ENCODE measurements around the gene GAPDHS. TPM values are rescaled to one million over a fixed set of nuclear protein-coding genes. Genes with fewer than 3 reads are reported as not detected.

GAPDHS gene
- total and polyA plus RNA-seq, 2 of the 4 experiments (the other 2 are of a cell fraction): not detected

DNA sequence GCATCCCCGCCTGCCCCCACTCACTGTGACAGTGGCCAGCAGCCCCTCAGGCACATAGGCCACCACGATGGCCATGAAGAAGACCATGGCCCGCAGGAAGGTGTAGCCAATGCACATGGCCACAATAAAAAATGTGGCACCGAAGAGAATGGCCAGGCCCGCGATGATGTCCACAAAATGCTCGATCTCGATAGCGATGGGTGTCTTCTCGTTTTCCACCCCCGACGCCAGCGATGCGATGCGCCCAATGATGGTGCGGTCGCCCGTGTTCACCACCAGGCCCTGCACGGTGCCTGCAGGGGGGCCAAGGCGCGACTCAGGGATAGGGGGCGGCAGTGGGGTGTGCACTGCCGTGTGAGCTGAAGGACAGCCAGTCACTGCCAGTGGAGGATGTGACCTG is 26.5 kb downstream of the GAPDHS start:
- CTCF ChIA-PET: interaction anchor here (0.6 kb wide), 1 partner anchor 20 kb away, joined by 3 read pairs; no protein-coding TSS in a partner anchor
- Histone ChIP-seq H2BK5ac (ENCODE audit: low read depth, low read length, poor library complexity, severe bottlenecking) (no peak overlapping the region), H4K5ac (ENCODE audit: low read depth, low read length) (no peak overlapping the region), H2AK9ac (replicated peaks; ENCODE audit: low read depth, low read length, poor library complexity) (no peak overlapping the region), H3K27ac (ENCODE audit: insufficient read depth, low read length) (no peak overlapping the region), H3K18ac (ENCODE audit: low read depth, low read length) (no peak overlapping the region), H3K23ac (ENCODE audit: low read depth, low read length) (no peak overlapping the region), H3K4me2 (ENCODE audit: low read depth, low read length) (no peak overlapping the region), H4K8ac (ENCODE audit: low read depth in 2 of 2, low read length in 2 of 2) (no peak overlapping the region), H3K14ac (replicated peaks; ENCODE audit: low read depth, low read length) (no peak overlapping the region), H4K91ac (ENCODE audit: insufficient read depth, low read depth, low read length) (no peak overlapping the region), H4K20me1 (ENCODE audit: insufficient read depth, low read length) (no peaks in the 10 kb centered on the region), H2AFZ (replicated peaks; ENCODE audit: low read length, poor library complexity) (no peak overlapping the region), H3K27me3 (ENCODE audit: control insufficient read depth, insufficient read depth, low read length) (peaks cover 48% of the 10 kb centered on the region), H2AK5ac (ENCODE audit: low read depth, low read length) (no peak overlapping the region), H2BK15ac (ENCODE audit: low read depth, low read length) (no peak overlapping the region), H3K56ac (ENCODE audit: extremely low read depth, insufficient read depth, low read length) (no peak overlapping the region), H2BK20ac (ENCODE audit: low read depth, low read length) (no peak overlapping the region), H2BK120ac (ENCODE audit: low read depth, low read length) (no peak overlapping the region), H3K4ac (ENCODE audit: low read depth, low read length) (no peak overlapping the region), H3K9me1 (ENCODE audit: insufficient read depth, low read length) (0 out of 2 replicates have a peak, but pooled peaks cover 3% of the 10 kb centered on the region), H3K4me3 (ENCODE audit: insufficient read depth, low read depth, low read length) (no peak overlapping the region), H3K36me3 (ENCODE audit: control insufficient read depth, insufficient read depth, low read length) (no peaks in the 10 kb centered on the region), H3K79me1 (ENCODE audit: low read depth in 1 of 2, low read length in 2 of 2) (no peaks in the 10 kb centered on the region), H3K4me1 (ENCODE audit: control insufficient read depth, insufficient read depth, low read length) (no peaks in the 10 kb centered on the region), H3K9me3 (ENCODE audit: control insufficient read depth, insufficient read depth, low read length) (no peaks in the 10 kb centered on the region), H3K9ac (ENCODE audit: low read depth, low read length) (no peak overlapping the region)
- in situ Hi-C loops (cut with MboI; ENCODE audit: low sequenced_read_pairs): no loop called here
- 88% methylated on average over 21 of the region's 23 CpGs; no CpG with 5 or more reads in 1 of the 2 experiments for WGBS, 2 experiments (ENCODE audit: extremely low coverage in 2 of 2, insufficient read length in 1 of 2)
- BruUV-seq (replicated peaks): no TSS peak
- dilution Hi-C loops (cut with HindIII; ENCODE audit: low sequenced_read_pairs, unreplicated experiment): no loop called here
- no peak for DNase-seq
- ATAC-seq (ENCODE audit: low read depth): no peak
- TF ChIP-seq POLR2A (IDR thresholded peaks at IDR 0.05; ENCODE audit: low read depth, low read length) (no peak), SMC3 (IDR thresholded peaks at IDR 0.05; ENCODE audit: low read depth, low read length) (no peak), NFE2L2 (IDR thresholded peaks at IDR 0.05; ENCODE audit: low read depth, low read length) (no peak), RCOR1 (IDR thresholded peaks at IDR 0.05; ENCODE audit: insufficient replicate concordance, low read length) (no peak), FOS (IDR thresholded peaks at IDR 0.05; ENCODE audit: low read depth, low read length) (no peak), BHLHE40 (IDR thresholded peaks at IDR 0.05; ENCODE audit: low read depth, low read length) (no peak), MXI1 (IDR thresholded peaks at IDR 0.05; ENCODE audit: borderline replicate concordance, low read depth, low read length) (no peak), CHD1 (IDR thresholded peaks at IDR 0.05; ENCODE audit: low read depth, low read length) (no peak), RFX5 (IDR thresholded peaks at IDR 0.05; ENCODE audit: low read depth, low read length) (no peak), CEBPB (IDR thresholded peaks at IDR 0.05; ENCODE audit: low read depth, low read length) (no peak), MAZ (IDR thresholded peaks at IDR 0.05; ENCODE audit: borderline replicate concordance, low read depth, low read length) (no peak), RAD21 (IDR thresholded peaks at IDR 0.05; ENCODE audit: low read length) (no peak), MAFK (IDR thresholded peaks at IDR 0.05; ENCODE audit: low read depth, low read length) (no peak)
- TF ChIP-seq, protein P1, sequence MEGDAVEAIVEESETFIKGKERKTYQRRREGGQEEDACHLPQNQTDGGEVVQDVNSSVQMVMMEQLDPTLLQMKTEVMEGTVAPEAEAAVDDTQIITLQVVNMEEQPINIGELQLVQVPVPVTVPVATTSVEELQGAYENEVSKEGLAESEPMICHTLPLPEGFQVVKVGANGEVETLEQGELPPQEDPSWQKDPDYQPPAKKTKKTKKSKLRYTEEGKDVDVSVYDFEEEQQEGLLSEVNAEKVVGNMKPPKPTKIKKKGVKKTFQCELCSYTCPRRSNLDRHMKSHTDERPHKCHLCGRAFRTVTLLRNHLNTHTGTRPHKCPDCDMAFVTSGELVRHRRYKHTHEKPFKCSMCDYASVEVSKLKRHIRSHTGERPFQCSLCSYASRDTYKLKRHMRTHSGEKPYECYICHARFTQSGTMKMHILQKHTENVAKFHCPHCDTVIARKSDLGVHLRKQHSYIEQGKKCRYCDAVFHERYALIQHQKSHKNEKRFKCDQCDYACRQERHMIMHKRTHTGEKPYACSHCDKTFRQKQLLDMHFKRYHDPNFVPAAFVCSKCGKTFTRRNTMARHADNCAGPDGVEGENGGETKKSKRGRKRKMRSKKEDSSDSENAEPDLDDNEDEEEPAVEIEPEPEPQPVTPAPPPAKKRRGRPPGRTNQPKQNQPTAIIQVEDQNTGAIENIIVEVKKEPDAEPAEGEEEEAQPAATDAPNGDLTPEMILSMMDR (conservative IDR thresholded peaks at IDR 0.05; ENCODE audit: low read depth, low read length): no peak
- TF ChIP-seq, protein P2, sequence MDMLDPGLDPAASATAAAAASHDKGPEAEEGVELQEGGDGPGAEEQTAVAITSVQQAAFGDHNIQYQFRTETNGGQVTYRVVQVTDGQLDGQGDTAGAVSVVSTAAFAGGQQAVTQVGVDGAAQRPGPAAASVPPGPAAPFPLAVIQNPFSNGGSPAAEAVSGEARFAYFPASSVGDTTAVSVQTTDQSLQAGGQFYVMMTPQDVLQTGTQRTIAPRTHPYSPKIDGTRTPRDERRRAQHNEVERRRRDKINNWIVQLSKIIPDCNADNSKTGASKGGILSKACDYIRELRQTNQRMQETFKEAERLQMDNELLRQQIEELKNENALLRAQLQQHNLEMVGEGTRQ (IDR thresholded peaks at IDR 0.05; ENCODE audit: low read depth, low read length): no peak
- TF ChIP-seq, protein P3, sequence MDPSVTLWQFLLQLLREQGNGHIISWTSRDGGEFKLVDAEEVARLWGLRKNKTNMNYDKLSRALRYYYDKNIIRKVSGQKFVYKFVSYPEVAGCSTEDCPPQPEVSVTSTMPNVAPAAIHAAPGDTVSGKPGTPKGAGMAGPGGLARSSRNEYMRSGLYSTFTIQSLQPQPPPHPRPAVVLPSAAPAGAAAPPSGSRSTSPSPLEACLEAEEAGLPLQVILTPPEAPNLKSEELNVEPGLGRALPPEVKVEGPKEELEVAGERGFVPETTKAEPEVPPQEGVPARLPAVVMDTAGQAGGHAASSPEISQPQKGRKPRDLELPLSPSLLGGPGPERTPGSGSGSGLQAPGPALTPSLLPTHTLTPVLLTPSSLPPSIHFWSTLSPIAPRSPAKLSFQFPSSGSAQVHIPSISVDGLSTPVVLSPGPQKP (IDR thresholded peaks at IDR 0.05; ENCODE audit: borderline replicate concordance, low read depth, low read length): no peak
- POLR2A ChIA-PET (ENCODE audit: unreplicated experiment): no interaction called here
- intact Hi-C loops (cut with micrococcal nuclease): no loop called here
